Sigmoid colon (tissue), 7 donors: ENCODE results near the gene PGAM2. TPM values are rescaled to one million over a fixed set of nuclear protein-coding genes. Genes with fewer than 3 reads are reported as not detected.

Experiments
- DNase-seq: peaks from one replicate; pipeline ENCODE4 v3.0.0-alpha.2; 2019
- H3K27ac ChIP-seq, 4 donors: fragments of 200-600 bp; sonication (generic); one replicate each; pipeline ENCODE4 v1.5.1; 2016 to 2019; ENCODE audit warnings: mild to moderate bottlenecking in 1 of 4
- H3K27me3 ChIP-seq, 3 donors: fragments of 200-600 bp; sonication (generic); one replicate each; pipeline ENCODE4 v1.5.1; 2019; ENCODE audit warnings: mild to moderate bottlenecking in 1 of 3
- H3K36me3 ChIP-seq, 4 donors: fragments of 200-600 bp; sonication (generic); one replicate each; pipeline ENCODE4 v1.5.1; 2016 to 2019
- H3K4me1 ChIP-seq, 4 donors: fragments of 200-600 bp; sonication (generic); one replicate each; pipeline ENCODE4 v1.5.1; 2017 to 2019
- H3K4me3 ChIP-seq, 4 donors: fragments of 200-600 bp; sonication (generic); one replicate each; pipeline ENCODE4 v1.5.1; 2017 to 2019; ENCODE audit warnings: mild to moderate bottlenecking in 2 of 4, moderate library complexity in 1 of 4
- H3K9me3 ChIP-seq, 4 donors: fragments of 200-600 bp in 3 of 4; sonication (generic) in 3 of 4; one replicate each; pipeline versions ENCODE4 v1.5.1 to v1.6.1; 2013 to 2019
- EP300 ChIP-seq, 4 donors: sonication (generic); formaldehyde crosslinking; IDR thresholded peaks; one replicate each; pipeline ENCODE4 v1.6.1; 2017; ENCODE audit warnings: antibody characterized with exemption in 4 of 4
- POLR2A ChIP-seq, 2 donors: fragments of 450-650 bp; IDR thresholded peaks; one replicate each; pipeline ENCODE4 v1.6.1; 2016; ENCODE audit warnings: antibody characterized with exemption in 2 of 2, mild to moderate bottlenecking in 2 of 2, moderate library complexity in 2 of 2
- POLR2AphosphoS5 ChIP-seq, 4 donors: sonication (generic); formaldehyde crosslinking; IDR thresholded peaks; one replicate each; pipeline ENCODE4 v1.6.1; 2017; ENCODE audit warnings: antibody characterized with exemption in 4 of 4
- WGBS, 2 donors: extraction: QIAGEN DNeasy Blood & Tissue Kit; methylation state at CpG; one replicate each; pipeline ENCODE4 v1.1.7; 2013; 5-methylcytosine and 5-hydroxymethylcytosine counted together
- intact Hi-C: fragments of 100-400 bp; cut with DNase I; formaldehyde crosslinking; loops from one replicate; pipeline ENCODE4 v1.15.1; 2023
- polyA plus RNA-seq, 3 donors: library from polyadenylated mRNA; stranded (reverse); fragments of 200-250 nt; gene quantifications; one replicate each; pipeline ENCODE4 v1.2.3, GENCODE V29; 2013
- total RNA-seq, 4 donors: library from RNA; depleted of rRNA; stranded (reverse); fragments of >200 nt; gene quantifications; one replicate each; pipeline ENCODE4 v1.1.0, GENCODE V29; 2016
- TF ChIP-seq, protein P1 (sequence below), 4 experiments: fragments of 450-650 bp in 3 of 4; fragments of 200-600 bp in 1 of 4; IDR thresholded peaks; one replicate each; pipeline ENCODE4 v1.5.1; 2016 to 2019; ENCODE audit warnings: antibody characterized with exemption in 4 of 4, mild to moderate bottlenecking in 3 of 4, moderate library complexity in 2 of 4
- donor health status: healthy with polysubstance abuse.
- donor health status: Bipolar disorder and iron deficiency.
- donor health status: healthy.

PGAM2 gene
- total and polyA plus RNA-seq, 7 donors = 0.71 to 3.0 (median 1.3) TPM; not detected in 1

DNA sequence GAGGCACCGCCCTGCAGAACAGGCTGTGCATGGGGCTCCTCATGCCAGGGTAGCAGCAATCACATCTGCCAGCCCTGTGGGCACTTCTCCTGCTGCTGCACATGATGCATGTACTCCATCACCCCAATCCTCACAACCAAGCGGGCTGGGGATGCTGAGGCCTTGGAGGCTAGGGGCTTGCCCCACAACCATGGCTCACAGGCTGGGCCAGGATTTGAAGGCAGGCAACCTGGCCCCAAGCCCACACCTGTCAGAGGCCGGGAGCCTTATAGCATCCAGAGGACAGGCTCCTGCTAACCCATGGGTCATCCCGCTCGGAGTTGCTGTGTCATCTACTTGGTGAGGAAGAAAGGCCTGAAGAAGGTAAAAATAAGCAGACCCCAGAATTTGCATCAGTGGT is 14.8 kb upstream of the PGAM2 start:
- H3K36me3 ChIP-seq = peaks cover 33 to 55% (median 45%) of the 10 kb centered on the region in 4 donors
- TF ChIP-seq POLR2A (IDR thresholded peaks at IDR 0.05) (no peak), EP300 (IDR thresholded peaks at IDR 0.05) (no peak), POLR2AphosphoS5 (IDR thresholded peaks at IDR 0.05) (no peak)
- TF ChIP-seq, protein P1, sequence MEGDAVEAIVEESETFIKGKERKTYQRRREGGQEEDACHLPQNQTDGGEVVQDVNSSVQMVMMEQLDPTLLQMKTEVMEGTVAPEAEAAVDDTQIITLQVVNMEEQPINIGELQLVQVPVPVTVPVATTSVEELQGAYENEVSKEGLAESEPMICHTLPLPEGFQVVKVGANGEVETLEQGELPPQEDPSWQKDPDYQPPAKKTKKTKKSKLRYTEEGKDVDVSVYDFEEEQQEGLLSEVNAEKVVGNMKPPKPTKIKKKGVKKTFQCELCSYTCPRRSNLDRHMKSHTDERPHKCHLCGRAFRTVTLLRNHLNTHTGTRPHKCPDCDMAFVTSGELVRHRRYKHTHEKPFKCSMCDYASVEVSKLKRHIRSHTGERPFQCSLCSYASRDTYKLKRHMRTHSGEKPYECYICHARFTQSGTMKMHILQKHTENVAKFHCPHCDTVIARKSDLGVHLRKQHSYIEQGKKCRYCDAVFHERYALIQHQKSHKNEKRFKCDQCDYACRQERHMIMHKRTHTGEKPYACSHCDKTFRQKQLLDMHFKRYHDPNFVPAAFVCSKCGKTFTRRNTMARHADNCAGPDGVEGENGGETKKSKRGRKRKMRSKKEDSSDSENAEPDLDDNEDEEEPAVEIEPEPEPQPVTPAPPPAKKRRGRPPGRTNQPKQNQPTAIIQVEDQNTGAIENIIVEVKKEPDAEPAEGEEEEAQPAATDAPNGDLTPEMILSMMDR (IDR thresholded peaks at IDR 0.05) = no peak
- H3K27ac ChIP-seq = no peak overlapping the region
- no peaks in the 10 kb centered on the region for H3K9me3 ChIP-seq
- 91 to 94% methylated on average over 5 of the region's 5 CpGs for WGBS, 2 donors
- no peak overlapping the region for H3K4me3 ChIP-seq
- H3K27me3 ChIP-seq = no peaks in the 10 kb centered on the region
- intact Hi-C loops = loop anchor here (5.0 to 10.0 kb wide), 2 partner anchors 122 to 805 kb away; partner anchors contain the start of genes PURB and YKT6
- DNase-seq = no peak
- peaks cover 0 to 22% (median 12%) of the 10 kb centered on the region in 4 donors for H3K4me1 ChIP-seq

DNA sequence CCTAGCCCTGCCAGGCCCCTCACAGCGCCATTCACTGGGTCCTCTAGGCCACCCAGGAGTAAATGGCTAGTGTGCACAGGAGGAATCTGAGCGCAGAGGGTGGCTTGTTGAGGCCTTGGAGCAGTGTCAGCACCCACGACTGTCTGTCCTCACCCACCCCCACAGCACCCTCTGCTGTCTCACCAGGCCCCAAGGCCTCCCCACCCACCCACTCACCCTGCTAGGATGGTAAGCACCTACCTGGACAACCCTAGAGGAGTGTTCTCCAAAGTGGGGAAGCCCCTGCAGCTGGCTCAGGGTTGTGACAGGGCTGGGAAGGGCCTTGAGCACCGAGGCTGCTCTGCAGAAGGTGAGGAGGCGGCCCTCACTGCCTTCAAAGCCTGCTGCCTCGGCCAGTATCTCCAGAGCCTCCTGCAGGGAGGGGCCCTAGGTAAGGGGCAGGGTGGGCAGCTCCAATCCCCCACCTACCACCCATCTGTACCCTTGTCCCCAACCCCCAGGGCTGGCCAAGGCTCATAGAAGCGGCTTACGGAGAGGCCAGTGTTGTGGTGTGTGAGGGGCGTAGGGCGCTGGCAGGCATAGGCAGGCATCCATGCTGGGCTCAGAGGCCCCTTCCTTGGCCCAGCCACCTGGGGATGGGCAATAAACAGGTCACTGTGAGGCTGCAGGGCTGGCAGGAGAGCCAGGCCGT is 14.1 kb upstream of the PGAM2 start:
- 81 to 87% methylated on average over 11 of the region's 11 CpGs for WGBS, 2 donors
- H3K4me1 ChIP-seq = peaks cover 0 to 18% (median 12%) of the 10 kb centered on the region in 4 donors

DNA sequence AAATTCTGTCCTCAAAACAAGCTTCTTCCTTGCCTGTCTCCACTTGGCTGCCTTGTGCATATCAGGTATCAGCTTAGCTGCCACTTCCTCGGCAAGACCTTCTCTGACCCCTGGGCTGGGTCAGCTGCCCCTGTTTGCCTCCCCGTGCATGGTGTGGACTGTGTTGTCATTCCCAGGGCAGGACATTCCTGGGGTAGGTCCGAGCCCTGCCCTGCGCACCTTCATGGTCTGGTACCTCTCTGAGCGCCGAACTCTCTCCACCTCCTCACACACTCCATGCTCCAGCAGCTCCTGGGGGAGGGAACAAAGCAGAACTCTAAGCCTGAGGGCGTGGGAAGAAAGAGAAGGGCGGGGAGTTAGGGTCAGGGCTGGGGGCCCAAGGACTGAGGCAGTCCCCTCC is 13.2 kb upstream of the PGAM2 start:
- Histone ChIP-seq H3K4me1 (peaks cover 0 to 20% (median 17%) of the 10 kb centered on the region in 4 donors), H3K4me3 (no peak overlapping the region), H3K27me3 (no peaks in the 10 kb centered on the region), H3K27ac (no peak overlapping the region), H3K9me3 (no peaks in the 10 kb centered on the region), H3K36me3 (peaks cover 33 to 71% (median 46%) of the 10 kb centered on the region in 4 donors)
- TF ChIP-seq POLR2A (IDR thresholded peaks at IDR 0.05) = no peak
- TF ChIP-seq, protein P1 (IDR thresholded peaks at IDR 0.05) = no peak
- no peak for TF ChIP-seq EP300 (IDR thresholded peaks at IDR 0.05)
- no peak for TF ChIP-seq POLR2AphosphoS5 (IDR thresholded peaks at IDR 0.05)
- WGBS, 2 donors = 85 to 91% methylated on average over 8 of the region's 8 CpGs
- DNase-seq = no peak
- intact Hi-C loops = no loop called here

More for the DNA sequence above, 14.1 kb upstream of the PGAM2 start:
- H3K9me3 ChIP-seq = no peaks in the 10 kb centered on the region
- no peak overlapping the region for H3K4me3 ChIP-seq
- H3K27me3 ChIP-seq = no peaks in the 10 kb centered on the region
- intact Hi-C loops = loop anchor here (5.0 to 10.0 kb wide), 2 partner anchors 123 to 805 kb away; partner anchors contain the start of genes PURB and YKT6
- no peak for TF ChIP-seq POLR2AphosphoS5 (IDR thresholded peaks at IDR 0.05)
- TF ChIP-seq, protein P1 (IDR thresholded peaks at IDR 0.05) = no peak
- no peak for TF ChIP-seq POLR2A (IDR thresholded peaks at IDR 0.05)
- no peak for TF ChIP-seq EP300 (IDR thresholded peaks at IDR 0.05)
- H3K36me3 ChIP-seq = peaks cover 33 to 62% (median 45%) of the 10 kb centered on the region in 4 donors
- DNase-seq = no peak
- no peak overlapping the region for H3K27ac ChIP-seq

DNA sequence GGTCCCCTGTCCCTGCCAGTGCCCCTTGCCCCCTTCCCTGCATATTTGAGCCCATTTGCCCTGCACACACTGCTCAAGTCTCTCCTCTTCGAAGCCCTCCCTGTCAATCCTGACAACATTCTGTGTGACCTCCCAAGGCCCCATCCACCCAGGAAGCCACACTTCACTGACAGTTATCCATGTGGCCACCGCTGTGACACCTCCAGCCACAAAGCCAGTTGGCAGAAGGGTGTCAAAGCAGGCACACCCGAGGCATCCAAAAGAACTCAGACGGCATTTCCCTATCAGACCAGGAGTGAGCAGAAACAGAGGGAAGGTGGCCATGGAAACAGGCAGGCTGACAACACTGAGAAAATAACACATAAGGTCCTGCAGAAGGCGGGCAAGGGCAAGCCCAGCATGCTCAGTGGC is 12.3 kb upstream of the PGAM2 start:
- no peaks in the 10 kb centered on the region for H3K27me3 ChIP-seq
- TF ChIP-seq POLR2AphosphoS5 (IDR thresholded peaks at IDR 0.05) = no peak
- WGBS, 2 donors = 84 to 87% methylated on average over 5 of the region's 5 CpGs
- peaks cover 0 to 28% (median 26%) of the 10 kb centered on the region in 4 donors for H3K4me1 ChIP-seq
- peak; percentile 54 for DNase-seq
- no peak overlapping the region for H3K4me3 ChIP-seq
- intact Hi-C loops = no loop called here
- H3K9me3 ChIP-seq = no peaks in the 10 kb centered on the region
- peak overlapping the region in 1 of 4 donors; percentile 27 for H3K27ac ChIP-seq
- H3K36me3 ChIP-seq = peaks cover 39 to 79% (median 46%) of the 10 kb centered on the region in 4 donors

DNA sequence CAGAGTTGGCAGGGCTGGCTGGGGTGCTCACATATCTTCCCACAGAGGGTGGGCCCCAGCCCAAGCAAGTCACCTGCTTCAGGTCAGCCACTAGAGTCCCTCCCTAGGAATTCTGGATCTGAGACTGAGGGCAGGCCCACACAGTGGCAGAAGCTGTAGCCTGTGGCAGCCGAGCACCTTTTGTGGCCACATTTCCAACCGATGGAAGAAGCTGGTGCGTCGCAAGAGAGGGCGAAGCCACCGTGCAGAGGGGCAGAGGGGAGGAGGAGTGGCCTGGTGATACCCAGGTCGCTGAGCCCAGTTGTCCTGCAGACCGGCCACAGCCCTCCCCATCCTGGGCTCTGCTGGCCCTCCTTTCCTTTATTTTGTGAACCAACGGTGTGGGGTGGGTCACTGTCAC is 11.7 kb upstream of the PGAM2 start:
- Histone ChIP-seq H3K27me3 (no peaks in the 10 kb centered on the region), H3K4me1 (peaks cover 0 to 34% (median 32%) of the 10 kb centered on the region in 4 donors), H3K36me3 (peaks cover 39 to 81% (median 48%) of the 10 kb centered on the region in 4 donors), H3K9me3 (no peaks in the 10 kb centered on the region), H3K4me3 (no peak overlapping the region), H3K27ac (peak overlapping the region in 1 of 4 donors; percentile 27)
- WGBS, 2 donors = 90 to 91% methylated on average over 9 of the region's 9 CpGs
- DNase-seq = peak; percentile 40
- TF ChIP-seq, protein P1 (IDR thresholded peaks at IDR 0.05) = no peak
- TF ChIP-seq POLR2A (IDR thresholded peaks at IDR 0.05) = no peak
- TF ChIP-seq POLR2AphosphoS5 (IDR thresholded peaks at IDR 0.05) = no peak
- no peak for TF ChIP-seq EP300 (IDR thresholded peaks at IDR 0.05)
- intact Hi-C loops = no loop called here
